GM12891 (cell line): ENCODE data around the gene CDK15.

ENCODE experiments used
- PAX5 ChIP-seq: IDR thresholded peaks from 2 replicates; pipeline ENCODE4 v1.6.1; 2011; ENCODE audit warnings: low read length, moderate library complexity, mild to moderate bottlenecking; ENCODE audit not compliant: insufficient read depth, severe bottlenecking
- POLR2A ChIP-seq: IDR thresholded peaks from 2 replicates; pipeline ENCODE4 v1.6.1; 2011; ENCODE audit warnings: low read depth, low read length, control low read depth
- POLR2AphosphoS5 ChIP-seq: IDR thresholded peaks from 2 replicates; pipeline ENCODE4 v1.6.1; 2011; ENCODE audit warnings: low read depth, low read length, control low read depth
- POU2F2 ChIP-seq: IDR thresholded peaks from 2 replicates; pipeline ENCODE4 v1.6.1; 2011; ENCODE audit warnings: low read depth, mild to moderate bottlenecking, control low read depth, low read length, moderate library complexity
- SPI1 ChIP-seq: IDR thresholded peaks from 2 replicates; pipeline ENCODE4 v1.6.1; 2011; ENCODE audit warnings: low read depth, low read length, control low read depth
- TAF1 ChIP-seq: IDR thresholded peaks from 2 replicates; pipeline ENCODE4 v1.6.1; 2011; ENCODE audit warnings: low read depth, low read length, control low read depth

- TF ChIP-seq POLR2A (no peak), POLR2AphosphoS5 (no peak), TAF1 (no peak), POU2F2 (no peak), PAX5 (no peak), SPI1 (no peak)
Measured at GRCh38 chr2:201931475-201931874, 125.1 kb downstream of the CDK15 start.
